MM.1S (cell line): ENCODE measurements around the gene NAALADL1.

Experiments
- DNase-seq: peaks from one replicate; pipeline ENCODE4 v3.0.0-alpha.2; 2015
- H2AFZ ChIP-seq: fragments of 300-600 bp; sonication (generic); 2 replicates; pipeline ENCODE4 v1.6.0; 2016; ENCODE audit warnings: antibody characterized with exemption, low read length
- H3F3A ChIP-seq: fragments of 300-600 bp; sonication (generic); 2 replicates; pipeline ENCODE4 v1.6.1; 2016; ENCODE audit warnings: mild to moderate bottlenecking, antibody characterized with exemption, low read length, moderate library complexity, mixed read lengths; ENCODE audit not compliant: insufficient read depth
- H3K27ac ChIP-seq: fragments of 300-600 bp; sonication (generic); 2 replicates; pipeline ENCODE4 v1.5.1; 2016; ENCODE audit warnings: mild to moderate bottlenecking, low read length
- H3K27me3 ChIP-seq: fragments of 300-600 bp; sonication (generic); replicated peaks from 2 replicates; pipeline ENCODE4 v1.6.0; 2016; ENCODE audit warnings: low read length; ENCODE audit not compliant: insufficient read depth
- H3K36me3 ChIP-seq: fragments of 300-600 bp; sonication (generic); replicated peaks from 2 replicates; pipeline ENCODE4 v1.6.1; 2016; ENCODE audit warnings: mild to moderate bottlenecking, low read length, mixed read lengths; ENCODE audit not compliant: insufficient read depth
- H3K4me1 ChIP-seq: fragments of 300-600 bp; sonication (generic); 2 replicates; pipeline ENCODE4 v1.6.1; 2016; ENCODE audit warnings: low read length, mixed read lengths
- H3K4me2 ChIP-seq: fragments of 300-600 bp; sonication (generic); 2 replicates; pipeline ENCODE4 v1.6.0; 2016; ENCODE audit warnings: low read depth, low read length
- H3K4me3 ChIP-seq: fragments of 300-600 bp; sonication (generic); 2 replicates; pipeline ENCODE4 v1.5.1; 2016; ENCODE audit warnings: low read length, mixed read lengths
- H3K79me2 ChIP-seq: fragments of 300-600 bp; sonication (generic); 2 replicates; pipeline ENCODE4 v1.6.1; 2016; ENCODE audit warnings: mixed run types, low read length, mixed read lengths
- H3K9ac ChIP-seq: fragments of 300-600 bp; sonication (generic); 2 replicates; pipeline ENCODE4 v1.6.1; 2016; ENCODE audit warnings: low read length, mixed read lengths
- H3K9me2 ChIP-seq: fragments of 300-600 bp; sonication (generic); replicated peaks from 2 replicates; pipeline ENCODE4 v1.6.1; 2016; ENCODE audit warnings: mild to moderate bottlenecking, low read length, mixed read lengths; ENCODE audit not compliant: insufficient read depth
- H3K9me3 ChIP-seq: fragments of 300-600 bp; sonication (generic); replicated peaks from 2 replicates; pipeline ENCODE4 v1.6.1; 2016; ENCODE audit warnings: mild to moderate bottlenecking, low read length, mixed read lengths; ENCODE audit not compliant: insufficient read depth
- H4K20me1 ChIP-seq: fragments of 300-600 bp; sonication (generic); 2 replicates; pipeline ENCODE4 v1.6.1; 2016; ENCODE audit warnings: mild to moderate bottlenecking, low read length, moderate library complexity, mixed read lengths; ENCODE audit not compliant: insufficient read depth
- EZH2 ChIP-seq: fragments of 300-600 bp; sonication (generic); optimal IDR thresholded peaks from 2 replicates; pipeline ENCODE3; 2017; ENCODE audit warnings: low read depth, mild to moderate bottlenecking, antibody characterized with exemption, low read length, mixed read lengths
- EZH2phosphoT487 ChIP-seq: fragments of 300-600 bp; sonication (generic); IDR thresholded peaks from 2 replicates; pipeline ENCODE4 v1.6.1; 2018; ENCODE audit warnings: antibody characterized with exemption, low read length
- TF ChIP-seq, protein P1 (sequence below): fragments of 300-600 bp; sonication (generic); IDR thresholded peaks from 2 replicates; pipeline ENCODE4 v1.5.1; 2016; ENCODE audit warnings: antibody characterized with exemption, low read length, mixed read lengths

NAALADL1 gene

DNA sequence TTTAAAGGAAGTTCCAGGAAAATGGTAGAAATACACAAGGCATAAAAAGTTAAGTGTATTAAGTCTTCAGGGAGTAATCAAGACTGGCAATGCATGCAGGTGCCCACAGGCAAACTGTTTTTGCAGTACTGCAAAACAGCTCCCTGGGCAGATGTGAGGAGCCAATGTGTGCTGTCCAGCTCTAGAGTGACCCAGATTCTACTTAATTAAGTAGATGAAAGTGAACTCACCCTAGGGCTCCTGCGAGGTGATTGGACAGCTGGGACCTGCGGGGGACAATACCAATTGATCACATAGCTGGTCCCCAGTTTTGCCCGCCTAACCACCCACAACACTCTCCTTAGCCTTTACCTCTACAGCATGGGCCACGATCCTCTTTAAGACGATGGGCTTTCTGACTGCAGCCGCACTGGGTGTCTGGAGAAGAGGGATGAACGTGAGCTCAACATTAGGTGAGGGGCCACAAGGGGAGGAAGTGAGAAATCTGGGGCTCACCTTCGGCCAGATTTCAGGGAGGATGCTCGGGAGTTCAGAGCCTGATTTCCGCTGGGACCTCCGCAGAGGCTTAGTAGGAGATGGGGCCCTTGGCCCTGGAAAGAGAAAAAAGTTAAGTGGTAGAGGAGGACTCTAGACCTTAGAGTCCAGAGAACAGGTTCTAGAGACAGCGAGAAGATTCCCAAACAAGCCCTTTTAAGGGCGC lies 24.9 kb upstream of the NAALADL1 start:
- H3K79me2 ChIP-seq = peaks cover 93% of the 10 kb centered on the region
- peak overlapping the region; percentile 85 for H3K4me2 ChIP-seq
- H3K4me3 ChIP-seq = peak overlapping the region; percentile 84
- no peaks in the 10 kb centered on the region for H3K27me3 ChIP-seq
- H3K4me1 ChIP-seq = peaks cover 57% of the 10 kb centered on the region
- H4K20me1 ChIP-seq = no peaks in the 10 kb centered on the region
- H2AFZ ChIP-seq = peak overlapping the region; percentile 71
- no peaks in the 10 kb centered on the region for H3K9me2 ChIP-seq
- H3F3A ChIP-seq = peaks cover 30% of the 10 kb centered on the region
- peak overlapping the region; percentile 88 for H3K9ac ChIP-seq
- no peak for DNase-seq
- no peaks in the 10 kb centered on the region for H3K9me3 ChIP-seq
- H3K27ac ChIP-seq = peak overlapping the region; percentile 74
- TF ChIP-seq EZH2phosphoT487 = no peak
- TF ChIP-seq, protein P1, sequence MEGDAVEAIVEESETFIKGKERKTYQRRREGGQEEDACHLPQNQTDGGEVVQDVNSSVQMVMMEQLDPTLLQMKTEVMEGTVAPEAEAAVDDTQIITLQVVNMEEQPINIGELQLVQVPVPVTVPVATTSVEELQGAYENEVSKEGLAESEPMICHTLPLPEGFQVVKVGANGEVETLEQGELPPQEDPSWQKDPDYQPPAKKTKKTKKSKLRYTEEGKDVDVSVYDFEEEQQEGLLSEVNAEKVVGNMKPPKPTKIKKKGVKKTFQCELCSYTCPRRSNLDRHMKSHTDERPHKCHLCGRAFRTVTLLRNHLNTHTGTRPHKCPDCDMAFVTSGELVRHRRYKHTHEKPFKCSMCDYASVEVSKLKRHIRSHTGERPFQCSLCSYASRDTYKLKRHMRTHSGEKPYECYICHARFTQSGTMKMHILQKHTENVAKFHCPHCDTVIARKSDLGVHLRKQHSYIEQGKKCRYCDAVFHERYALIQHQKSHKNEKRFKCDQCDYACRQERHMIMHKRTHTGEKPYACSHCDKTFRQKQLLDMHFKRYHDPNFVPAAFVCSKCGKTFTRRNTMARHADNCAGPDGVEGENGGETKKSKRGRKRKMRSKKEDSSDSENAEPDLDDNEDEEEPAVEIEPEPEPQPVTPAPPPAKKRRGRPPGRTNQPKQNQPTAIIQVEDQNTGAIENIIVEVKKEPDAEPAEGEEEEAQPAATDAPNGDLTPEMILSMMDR = no peak
- no peak for TF ChIP-seq EZH2
- H3K36me3 ChIP-seq = peaks cover 3% of the 10 kb centered on the region; the same call in 1 of the 2 replicates

DNA sequence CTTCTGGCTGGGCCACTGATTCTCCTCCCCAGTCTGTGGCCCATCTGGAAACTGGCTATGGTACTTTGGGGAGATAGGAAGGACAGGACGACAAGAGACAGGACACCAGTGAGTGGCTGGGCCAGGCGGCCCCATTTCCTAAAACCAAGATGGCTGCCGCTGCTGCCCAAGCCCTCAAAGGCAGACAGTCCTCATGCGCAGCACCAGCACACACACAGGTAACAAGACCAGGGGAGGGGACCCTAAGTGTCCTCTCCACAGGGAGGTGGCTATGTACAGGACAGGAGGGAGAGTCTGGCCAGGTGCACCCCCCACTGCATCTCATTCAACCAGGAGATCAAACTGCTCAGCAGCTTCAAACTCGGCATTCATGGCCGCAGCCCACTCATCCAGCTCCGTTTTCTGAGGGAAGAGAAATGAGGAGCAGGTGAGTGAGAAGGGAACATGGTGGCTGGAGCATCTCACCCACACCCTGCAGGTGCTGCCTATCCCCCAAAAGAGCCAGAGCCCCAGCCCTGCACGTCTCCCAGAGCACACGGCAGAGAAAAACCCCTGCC lies 20.5 kb upstream of the NAALADL1 start:
- H3K27ac ChIP-seq = peak overlapping the region; percentile 37; the same call in 1 of the 2 replicates
- no peaks in the 10 kb centered on the region for H3K9me2 ChIP-seq
- 0 out of 2 replicates have a peak, but pooled peaks cover 6% of the 10 kb centered on the region for H3K36me3 ChIP-seq
- no peak overlapping the region for H3K4me3 ChIP-seq
- H4K20me1 ChIP-seq = no peaks in the 10 kb centered on the region
- H3K27me3 ChIP-seq = no peaks in the 10 kb centered on the region
- no peak overlapping the region for H2AFZ ChIP-seq
- H3K4me2 ChIP-seq = peak overlapping the region; percentile 12; the same call in 1 of the 2 replicates
- H3K9ac ChIP-seq = no peak overlapping the region
- peaks cover 30% of the 10 kb centered on the region for H3K4me1 ChIP-seq
- DNase-seq = no peak
- peaks cover 70% of the 10 kb centered on the region for H3K79me2 ChIP-seq
- H3K9me3 ChIP-seq = no peaks in the 10 kb centered on the region
- peaks cover 18% of the 10 kb centered on the region; the same call in 1 of the 2 replicates for H3F3A ChIP-seq
- no peak for TF ChIP-seq EZH2
- TF ChIP-seq, protein P1 = no peak
- no peak for TF ChIP-seq EZH2phosphoT487

DNA sequence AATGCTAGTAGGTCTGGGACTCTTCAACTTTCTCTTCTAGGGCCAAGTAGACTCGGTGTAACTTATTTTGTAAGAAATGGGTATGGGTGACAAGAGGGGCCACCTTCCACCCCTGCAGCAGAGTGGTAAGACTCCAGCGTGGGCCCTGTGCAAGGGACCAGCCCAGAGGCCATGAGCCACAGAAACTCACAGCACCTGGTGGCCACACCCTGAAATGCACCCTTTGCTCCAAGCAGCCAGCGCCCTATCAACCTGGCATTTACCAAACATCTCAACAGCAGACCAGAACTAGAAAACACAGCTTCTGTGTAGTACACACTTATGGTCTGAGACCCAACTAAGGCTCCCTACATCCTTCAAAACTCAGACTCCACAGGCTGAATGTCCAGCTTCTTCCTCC lies 19.8 kb upstream of the NAALADL1 start:
- H3K4me2 ChIP-seq = no peak overlapping the region

More for the DNA sequence above, 19.8 kb upstream of the NAALADL1 start:
- H3K27ac ChIP-seq = peak overlapping the region; percentile 37; the same call in 1 of the 2 replicates
- 0 out of 2 replicates have a peak, but pooled peaks cover 6% of the 10 kb centered on the region for H3K36me3 ChIP-seq
- DNase-seq = peak; percentile 65
- peaks cover 63% of the 10 kb centered on the region for H3K79me2 ChIP-seq
- no peaks in the 10 kb centered on the region for H3K9me2 ChIP-seq
- no peaks in the 10 kb centered on the region for H4K20me1 ChIP-seq
- H3K4me3 ChIP-seq = no peak overlapping the region
- H2AFZ ChIP-seq = no peak overlapping the region
- H3K4me1 ChIP-seq = peaks cover 30% of the 10 kb centered on the region
- H3K9ac ChIP-seq = no peak overlapping the region
- TF ChIP-seq, protein P1 = peak; percentile 76
- no peak for TF ChIP-seq EZH2phosphoT487
- H3F3A ChIP-seq = peaks cover 18% of the 10 kb centered on the region; the same call in 1 of the 2 replicates
- no peaks in the 10 kb centered on the region for H3K9me3 ChIP-seq
- no peaks in the 10 kb centered on the region for H3K27me3 ChIP-seq
